ENCODE measurements around the gene MLLT6.

MLLT6 gene

DNA sequence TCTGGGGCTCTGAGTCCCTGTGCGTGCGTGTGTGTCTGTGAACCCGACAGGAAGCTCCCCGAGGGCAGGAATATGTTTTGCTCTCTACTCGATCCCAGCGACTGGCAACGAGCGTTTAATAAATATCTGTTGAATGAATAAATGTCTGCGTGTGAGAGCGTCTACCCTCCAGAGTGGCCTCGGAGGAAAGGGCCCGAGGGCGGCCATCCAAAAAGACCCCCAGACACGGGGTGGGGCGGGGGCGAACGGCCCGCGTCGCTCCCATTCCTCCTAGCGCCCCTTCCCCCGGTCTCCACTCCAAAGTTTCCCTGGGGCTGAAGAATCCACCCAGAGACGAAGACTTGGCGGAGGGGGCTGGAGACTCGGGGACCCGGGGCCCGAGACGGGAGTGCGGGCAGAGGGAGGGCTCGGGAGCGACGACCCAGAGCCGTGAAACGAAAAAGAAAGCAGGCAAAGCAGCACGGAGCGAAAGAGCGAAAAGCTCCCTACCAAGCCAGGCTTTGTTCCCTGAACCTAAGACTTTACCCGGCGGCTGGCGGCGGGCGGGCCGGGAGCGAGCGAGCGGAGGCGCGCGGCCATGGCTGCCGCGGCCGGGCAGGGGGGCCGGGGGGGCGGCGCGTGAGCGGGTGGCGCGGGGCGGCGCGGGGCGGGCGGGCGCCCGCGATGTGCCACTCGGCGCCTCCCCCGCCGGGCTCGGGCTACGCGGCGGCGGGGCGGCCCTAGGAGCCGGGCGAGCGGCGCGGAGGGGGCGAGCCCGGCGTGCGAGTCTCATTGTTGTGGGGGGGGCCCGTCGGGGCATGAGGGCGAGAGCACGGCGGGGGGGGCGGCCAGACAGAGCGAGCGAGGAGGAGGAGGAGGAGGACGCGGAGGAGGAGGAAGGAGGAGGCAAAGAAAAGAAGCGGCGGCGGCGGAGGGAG lies at the start of gene MLLT6:
MLLT6 (plus strand) TSS at position 668 of the 917 bp plus-strand sequence. CDS start 360 bp downstream, outside the sequence.
- in situ Hi-C loops (cut with MboI; ENCODE audit: low sequenced_read_pairs): no loop called here

DNA sequence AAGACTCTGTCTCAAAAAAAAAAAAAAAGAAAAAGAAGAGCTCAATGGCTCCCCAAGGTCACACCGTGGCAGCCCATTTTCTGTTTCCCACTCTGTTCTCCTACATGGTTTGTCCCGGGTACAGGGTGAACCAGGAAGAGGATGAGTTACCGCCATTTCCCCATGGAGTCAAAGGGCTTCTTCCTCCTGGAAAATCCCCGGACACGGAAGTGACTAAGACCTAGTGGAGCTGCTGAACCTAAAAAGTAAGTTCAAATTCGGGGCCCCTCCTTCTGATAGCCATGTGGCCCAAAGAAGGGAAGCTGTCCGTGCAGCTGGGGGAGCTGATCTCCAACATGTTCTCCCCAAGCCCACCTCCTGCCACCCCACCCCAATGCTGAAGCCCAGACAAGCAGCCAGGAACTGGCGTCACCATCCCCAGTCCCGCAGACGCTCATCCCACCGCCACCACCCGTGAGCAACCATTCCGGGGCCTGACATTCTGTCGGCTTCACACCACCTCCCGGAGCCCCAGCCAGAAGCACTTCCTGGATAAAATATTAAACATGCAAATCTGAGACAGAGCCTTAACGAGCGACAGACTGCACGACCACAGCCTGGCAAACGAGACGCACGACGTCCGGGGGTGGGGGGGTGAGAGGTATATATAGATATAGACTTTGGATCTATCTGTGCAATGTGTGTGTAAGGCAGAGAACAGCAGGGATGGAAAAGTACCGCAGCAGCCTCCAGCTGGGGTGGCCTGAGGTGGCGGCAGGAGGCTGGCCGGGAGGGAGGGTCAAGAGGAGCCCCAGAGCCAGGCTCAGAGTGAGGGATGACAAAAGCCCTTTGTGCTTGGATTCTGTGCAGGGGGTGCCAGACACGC lies 47.9 kb upstream of the MLLT6 start:
- in situ Hi-C loops (cut with MboI; ENCODE audit: low sequenced_read_pairs): no loop called here

DNA sequence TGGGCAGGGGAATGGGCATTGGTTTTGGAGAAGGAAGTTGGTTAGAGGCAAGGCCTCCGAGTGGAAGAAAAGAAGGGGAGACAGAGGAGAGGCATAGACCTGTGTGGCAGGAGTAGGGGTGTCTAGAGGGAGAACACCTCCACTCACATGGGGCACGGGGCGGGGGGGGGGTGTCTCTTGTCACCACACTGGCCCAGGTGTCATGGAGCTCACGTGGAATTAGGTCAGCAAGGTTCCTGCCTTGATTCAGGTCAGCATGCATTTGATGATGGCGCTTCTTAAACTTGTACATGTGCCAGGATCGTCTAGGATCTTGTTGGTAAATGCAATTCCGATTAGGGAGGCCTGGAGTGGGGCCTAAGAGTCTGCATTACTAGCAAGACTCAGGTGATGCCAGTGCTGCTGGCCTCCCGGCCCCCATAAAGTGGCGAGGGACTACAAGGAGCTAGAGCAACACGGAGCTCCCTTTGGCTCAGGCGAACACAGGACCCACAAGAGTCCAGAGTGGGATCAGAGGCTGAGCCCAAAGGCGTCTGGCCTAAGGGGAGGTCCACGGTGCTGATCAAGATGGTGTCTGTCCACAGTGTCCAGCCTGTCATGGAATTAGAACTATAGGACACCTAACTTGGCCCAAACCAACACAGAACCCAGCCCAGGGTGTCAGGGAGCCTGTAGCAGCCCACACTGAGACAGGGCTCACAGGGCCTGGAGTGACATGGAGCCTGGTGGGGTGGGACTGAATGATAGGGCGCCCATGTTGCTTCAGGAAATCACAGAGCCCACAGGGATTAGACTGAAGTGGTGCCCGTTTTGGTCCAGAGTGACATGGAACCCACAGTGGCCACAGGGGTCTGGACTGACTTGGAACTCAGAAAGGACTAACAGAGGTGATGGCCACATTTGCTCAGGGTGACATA lies 47.0 kb upstream of the MLLT6 start:
- in situ Hi-C loops (cut with MboI; ENCODE audit: low sequenced_read_pairs): no loop called here

DNA sequence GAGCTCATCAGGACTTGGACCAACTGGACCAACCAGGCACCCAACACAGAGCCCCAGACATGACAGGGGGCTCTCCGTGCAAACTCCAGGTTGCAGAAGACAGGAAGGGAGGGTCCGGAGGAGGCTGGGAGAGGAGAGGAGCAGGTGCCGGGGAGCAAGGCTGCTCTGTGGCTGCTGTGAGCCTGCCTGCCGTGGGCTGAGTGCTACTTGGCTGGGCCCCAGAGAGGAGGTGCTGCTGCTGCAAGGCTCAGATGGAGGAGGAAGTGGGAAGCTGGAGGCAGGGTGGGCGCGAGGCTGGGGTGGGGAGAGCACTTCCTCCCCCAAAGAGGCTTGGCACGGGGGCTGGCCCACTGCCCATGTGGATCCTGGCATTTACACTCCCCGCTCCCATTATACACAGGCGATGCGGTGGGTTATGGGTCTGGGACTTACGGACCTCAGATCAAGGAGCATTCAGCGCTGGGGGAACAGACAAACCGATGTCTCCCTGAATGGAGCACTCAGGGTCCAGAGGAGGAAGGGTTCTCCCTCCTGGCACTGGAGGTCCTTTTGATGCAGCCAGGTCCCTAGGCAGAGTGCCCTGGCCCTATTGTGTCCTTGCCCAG lies 46.2 kb upstream of the MLLT6 start:
- in situ Hi-C loops (cut with MboI; ENCODE audit: low sequenced_read_pairs): no loop called here

DNA sequence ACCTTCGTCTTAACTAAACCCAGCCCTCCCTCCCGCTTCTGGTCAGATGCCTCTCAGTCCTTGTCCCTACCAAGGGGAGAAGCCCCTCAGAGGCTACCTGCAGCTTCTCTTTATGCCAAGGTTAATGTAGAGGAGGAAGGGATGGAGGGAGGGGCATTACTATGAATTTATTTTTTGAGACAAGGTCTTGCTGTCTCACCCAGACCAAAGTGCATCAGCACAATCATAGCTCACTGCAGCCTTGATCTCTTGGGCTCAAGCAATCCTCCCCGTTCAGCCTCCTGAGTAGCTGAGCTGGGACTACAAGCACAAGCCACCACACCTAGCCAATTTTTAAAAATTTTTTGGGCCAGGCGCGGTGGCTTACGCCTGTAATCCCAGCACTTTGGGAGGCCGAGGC lies 45.7 kb upstream of the MLLT6 start:
- in situ Hi-C loops (cut with MboI; ENCODE audit: low sequenced_read_pairs): no loop called here

DNA sequence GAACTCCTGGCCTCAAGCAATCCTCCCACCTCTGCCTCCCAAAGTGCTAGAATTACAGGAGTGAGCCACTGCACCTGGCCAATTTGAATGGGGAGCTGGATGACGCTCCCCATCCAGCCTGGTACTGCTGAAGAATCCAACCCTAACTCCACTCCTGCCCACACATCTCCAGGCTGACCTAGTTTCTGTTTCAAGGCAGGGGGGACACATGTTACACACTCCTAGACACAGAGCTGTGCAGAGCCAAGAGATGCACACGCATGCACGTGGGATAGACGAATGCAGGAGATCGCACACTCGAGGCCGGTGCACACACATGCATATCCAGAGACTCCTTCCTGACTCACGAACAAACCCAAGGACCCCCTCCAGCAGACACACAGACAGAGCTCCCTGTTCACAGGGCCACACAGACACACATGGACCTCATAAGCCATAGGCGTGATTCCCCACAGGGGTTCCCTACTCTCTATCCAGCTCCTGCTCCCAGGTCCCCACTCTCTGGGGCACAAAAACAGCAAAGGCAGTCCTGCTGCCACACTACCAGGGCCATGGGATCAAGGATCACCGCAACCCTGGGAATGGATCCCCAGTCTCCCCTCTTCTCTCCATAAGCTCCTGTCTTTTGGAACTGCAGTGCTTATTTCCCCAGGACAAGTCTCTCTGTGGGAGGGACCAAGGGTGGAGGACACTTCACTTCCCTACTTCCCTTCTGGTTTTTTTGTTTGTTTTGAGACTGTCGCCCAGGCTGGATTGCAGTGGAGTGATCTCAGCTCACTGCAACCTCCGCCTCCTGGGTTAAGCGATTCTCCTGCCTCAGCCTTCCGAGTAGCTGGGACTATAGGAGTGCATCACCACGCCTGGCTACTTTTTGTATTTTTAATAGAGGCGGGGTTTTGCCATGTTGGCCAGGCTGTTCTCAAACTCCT lies 44.7 kb upstream of the MLLT6 start:
- in situ Hi-C loops (cut with MboI; ENCODE audit: low sequenced_read_pairs): loop anchor here (10.0 kb wide), 1 partner anchor 236 kb away; the partner anchor contains the start of gene ARHGAP23

DNA sequence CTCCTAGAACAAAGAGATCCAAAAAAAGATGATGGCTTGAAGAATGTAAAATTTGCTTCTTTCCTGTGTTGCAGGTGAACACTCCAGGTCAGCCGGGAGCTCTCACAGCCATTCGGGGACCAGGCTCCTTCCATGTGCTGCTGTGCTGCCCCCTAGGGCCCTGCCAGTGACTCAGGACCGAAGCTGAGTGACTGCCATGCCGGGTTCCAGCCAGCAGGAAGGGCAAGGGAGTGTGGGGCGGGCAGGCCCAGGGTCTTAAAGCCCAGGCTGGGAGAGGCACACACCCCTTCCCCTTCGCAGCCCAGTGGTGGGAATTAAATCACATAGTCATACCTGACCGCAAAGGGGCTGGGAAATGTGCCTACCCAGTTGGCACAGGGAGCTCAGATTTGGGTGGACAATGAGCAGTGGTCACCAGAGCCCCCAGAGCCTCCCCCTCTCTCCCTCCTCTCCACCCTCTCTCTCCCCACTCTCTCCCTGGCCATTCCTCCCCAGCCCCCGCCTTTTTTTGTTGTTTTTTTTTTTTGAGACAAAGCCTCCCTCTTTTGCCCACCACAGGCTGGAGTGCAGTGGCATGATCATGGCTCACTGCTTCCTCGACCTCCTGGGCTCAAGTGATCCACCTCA lies 41.8 kb upstream of the MLLT6 start:
- in situ Hi-C loops (cut with MboI; ENCODE audit: low sequenced_read_pairs): loop anchor here (10.0 kb wide), 1 partner anchor 238 kb away; the partner anchor contains the start of gene ARHGAP23

DNA sequence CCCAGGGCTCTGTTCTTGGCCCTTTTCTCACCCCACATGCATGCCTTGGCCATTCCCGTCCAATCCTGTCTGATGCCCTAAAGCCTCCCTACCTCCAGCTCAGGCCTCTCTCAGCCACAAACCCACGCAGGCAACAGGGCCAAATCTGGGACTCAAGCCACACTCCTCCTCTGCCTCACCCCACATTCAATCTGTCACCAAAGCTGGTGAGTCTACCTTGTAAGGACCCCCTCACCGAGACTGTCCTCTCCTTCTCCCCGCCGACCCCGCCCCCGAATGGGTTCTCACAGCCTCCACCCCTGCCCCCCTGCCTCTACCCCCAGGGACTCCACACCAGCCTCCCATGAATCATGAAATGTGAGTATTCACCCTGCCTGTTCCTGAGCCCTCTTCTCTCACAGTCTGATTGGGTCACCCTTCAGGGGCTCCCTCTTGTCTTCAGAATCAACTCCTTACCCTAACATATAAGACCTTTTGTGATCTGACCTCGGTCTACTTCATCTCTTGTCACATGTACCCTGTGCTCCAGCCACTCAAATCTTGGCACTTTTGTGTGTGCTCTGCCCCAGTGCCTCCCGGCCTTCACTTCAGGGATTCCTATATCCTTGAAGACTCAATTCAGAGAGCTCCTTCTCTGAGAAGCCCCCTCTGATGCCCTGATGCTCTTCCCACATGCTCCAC lies 41.0 kb upstream of the MLLT6 start:
- in situ Hi-C loops (cut with MboI; ENCODE audit: low sequenced_read_pairs): loop anchor here (10.0 kb wide), 1 partner anchor 239 kb away; the partner anchor contains the start of gene ARHGAP23

DNA sequence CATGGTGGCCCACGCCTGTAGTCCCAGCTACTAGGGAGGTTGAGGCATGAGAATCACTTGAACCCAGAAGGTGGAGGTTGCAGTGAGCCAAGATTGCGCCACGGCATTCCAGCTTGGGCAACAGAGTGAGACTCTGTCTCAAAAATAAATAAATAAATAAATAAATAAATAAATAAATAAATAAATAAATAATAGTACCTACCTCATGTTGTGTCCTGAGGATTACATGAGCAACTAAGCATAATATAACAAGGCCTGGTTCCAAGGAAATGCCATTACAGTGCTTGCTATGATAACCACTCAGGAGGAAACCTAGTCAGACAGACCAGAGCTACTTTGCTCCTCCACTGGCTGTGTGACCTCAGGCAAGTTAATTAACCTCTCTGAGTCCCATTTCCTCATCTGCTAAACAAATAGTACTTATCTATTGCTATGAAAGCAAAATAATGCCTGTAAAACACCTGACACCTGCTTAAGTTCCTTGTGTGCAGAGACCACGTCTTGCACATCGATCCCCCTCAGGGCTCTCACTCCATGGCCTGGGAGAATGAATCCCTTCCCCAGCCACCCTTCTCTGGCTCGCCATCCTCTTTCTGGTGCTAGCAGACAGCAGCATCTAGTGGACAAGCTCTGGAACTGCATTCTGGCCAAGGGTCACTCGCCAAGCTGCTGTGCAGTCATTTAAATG lies 37.8 kb upstream of the MLLT6 start:
- in situ Hi-C loops (cut with MboI; ENCODE audit: low sequenced_read_pairs): loop anchor here (5.0 to 10.0 kb wide), 2 partner anchors 175 to 242 kb away; partner anchors contain the start of gene ARHGAP23

DNA sequence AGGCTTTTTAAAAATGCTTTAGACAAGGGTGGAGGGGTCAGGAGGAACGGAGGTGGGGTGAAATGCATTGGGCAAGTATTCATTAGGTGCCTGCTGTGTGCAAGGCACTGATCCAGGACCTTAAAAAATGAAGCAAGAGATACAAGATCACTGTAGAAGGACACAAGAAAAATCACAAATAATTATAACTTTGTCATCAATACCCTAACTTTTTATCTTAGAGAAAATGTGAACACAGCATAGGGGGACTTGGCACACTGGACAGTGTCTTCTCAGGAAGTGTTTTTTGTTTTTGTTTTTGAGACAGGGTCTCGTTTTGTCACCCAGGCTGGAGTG lies 37.3 kb upstream of the MLLT6 start:
- in situ Hi-C loops (cut with MboI; ENCODE audit: low sequenced_read_pairs): loop anchor here (5.0 to 10.0 kb wide), 2 partner anchors 175 to 243 kb away; partner anchors contain the start of gene ARHGAP23

DNA sequence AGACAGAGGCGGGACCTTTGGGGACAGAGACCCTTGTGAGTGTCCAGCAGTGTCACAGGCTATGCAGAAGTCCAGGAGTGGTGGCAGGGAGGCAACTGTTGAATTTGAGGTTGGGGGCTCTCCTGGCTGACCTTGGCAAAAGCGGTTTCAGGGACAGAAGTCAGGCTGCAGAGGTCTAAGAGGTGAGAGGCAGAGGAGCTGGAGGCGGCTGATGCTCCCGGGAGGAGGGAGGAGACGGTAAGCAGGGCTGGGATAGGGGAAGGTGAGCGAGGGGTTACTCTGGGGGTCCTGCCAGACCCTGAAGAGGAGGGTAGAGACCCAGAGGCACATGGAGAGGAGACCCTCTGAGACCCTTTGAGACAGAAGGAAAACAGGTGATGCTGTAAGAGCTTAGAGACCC lies 35.6 kb upstream of the MLLT6 start:
- in situ Hi-C loops (cut with MboI; ENCODE audit: low sequenced_read_pairs): loop anchor here (5.0 to 10.0 kb wide), 2 partner anchors 177 to 245 kb away; partner anchors contain the start of gene ARHGAP23

DNA sequence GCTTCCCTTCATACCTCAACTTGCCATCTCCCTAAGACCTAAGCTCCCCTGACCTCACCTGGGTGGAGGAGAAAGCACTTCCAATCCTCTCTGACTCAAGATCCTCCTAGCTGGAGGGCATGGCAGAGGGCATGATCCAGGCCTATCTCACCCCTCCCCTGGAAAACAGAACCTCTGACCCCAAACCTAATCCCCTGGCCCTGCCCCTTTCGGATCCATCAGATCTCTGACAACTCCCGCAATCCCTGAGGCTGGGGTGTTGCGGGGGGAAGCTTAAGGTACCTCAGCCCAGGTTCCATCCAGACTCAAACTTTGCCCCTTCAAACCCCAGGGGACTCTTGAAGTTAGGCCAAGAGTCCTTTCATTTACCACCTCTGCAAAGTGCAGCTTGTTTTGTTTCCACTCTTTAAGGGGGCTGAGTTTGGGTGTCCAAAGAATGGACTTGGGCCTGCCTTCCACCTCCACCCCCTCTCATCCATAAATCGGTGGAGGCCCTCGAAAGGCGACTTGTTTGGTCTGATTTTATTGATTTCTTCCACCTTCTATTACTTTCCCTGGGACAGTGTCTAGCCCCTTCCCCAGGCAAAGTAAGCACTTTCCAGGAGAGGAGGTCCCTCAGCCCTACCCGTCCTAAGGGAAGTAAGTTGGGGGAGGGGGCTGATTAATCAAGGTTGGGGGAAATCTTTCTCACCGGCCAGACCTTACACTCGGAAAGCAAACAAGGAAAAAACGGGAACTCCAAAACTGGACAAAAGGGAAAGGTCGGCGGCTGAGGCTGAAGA lies 32.9 kb upstream of the MLLT6 start:
- in situ Hi-C loops (cut with MboI; ENCODE audit: low sequenced_read_pairs): no loop called here

DNA sequence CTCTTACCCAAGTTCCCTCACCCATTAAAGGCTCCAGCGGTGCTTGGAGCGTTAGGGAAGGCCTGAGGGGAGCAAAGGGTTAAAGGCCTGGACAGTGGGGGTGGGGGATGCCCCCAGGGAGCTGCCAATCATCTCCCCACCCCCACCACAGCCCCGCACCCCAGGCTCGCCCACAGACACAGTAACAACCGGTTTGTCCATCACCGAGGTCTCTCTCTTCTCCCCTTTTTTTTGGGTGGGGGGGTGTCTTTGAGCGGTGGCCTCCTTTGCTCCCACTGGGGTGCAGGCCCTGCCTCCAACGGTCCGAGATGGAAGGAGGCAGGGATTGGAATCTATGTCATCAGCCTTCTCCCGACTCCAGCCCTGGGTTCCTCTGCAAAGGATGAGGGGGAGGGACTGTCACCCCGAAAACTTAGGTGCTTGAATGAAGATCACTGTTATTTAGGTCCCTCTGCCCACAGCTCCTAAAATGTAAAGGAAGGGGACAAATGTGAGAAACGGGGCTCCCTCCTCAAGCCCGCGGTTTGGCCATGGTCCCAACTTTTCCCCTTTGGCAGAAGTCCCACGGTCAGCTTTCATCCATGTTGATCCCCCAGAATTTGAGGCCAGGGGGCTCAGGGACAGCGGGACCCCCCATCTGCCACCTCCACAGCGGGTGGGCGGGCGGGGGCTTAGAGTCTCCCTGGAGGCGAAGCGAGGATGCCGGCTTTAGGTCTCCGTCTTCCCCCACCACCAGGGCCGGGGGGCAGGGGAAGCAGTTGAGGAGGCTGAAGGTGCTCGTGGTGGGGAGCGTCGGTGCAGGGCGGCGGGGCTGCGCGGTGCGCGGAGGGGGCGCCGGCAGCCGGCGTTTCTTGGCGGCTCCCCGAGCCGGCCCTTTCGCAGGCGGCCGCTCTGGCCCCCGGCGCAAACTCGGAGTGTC lies 32.0 kb upstream of the MLLT6 start:
- in situ Hi-C loops (cut with MboI; ENCODE audit: low sequenced_read_pairs): no loop called here

DNA sequence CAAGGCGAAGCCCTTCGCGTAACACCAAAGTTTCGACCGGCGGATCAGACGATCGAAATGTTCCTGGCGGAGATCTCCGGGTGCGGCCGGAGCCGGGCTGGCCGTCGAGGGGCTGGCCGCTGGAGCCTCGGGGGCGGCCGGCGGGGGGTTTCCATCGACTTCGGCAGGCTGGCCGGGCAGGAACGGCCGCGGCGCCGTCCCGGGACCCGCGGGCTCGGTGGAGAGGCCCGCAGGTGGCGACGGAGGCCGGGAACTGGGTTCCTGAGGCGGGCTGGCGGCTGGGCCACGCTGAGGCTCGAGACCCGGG lies 31.4 kb upstream of the MLLT6 start:
- in situ Hi-C loops (cut with MboI; ENCODE audit: low sequenced_read_pairs): no loop called here

DNA sequence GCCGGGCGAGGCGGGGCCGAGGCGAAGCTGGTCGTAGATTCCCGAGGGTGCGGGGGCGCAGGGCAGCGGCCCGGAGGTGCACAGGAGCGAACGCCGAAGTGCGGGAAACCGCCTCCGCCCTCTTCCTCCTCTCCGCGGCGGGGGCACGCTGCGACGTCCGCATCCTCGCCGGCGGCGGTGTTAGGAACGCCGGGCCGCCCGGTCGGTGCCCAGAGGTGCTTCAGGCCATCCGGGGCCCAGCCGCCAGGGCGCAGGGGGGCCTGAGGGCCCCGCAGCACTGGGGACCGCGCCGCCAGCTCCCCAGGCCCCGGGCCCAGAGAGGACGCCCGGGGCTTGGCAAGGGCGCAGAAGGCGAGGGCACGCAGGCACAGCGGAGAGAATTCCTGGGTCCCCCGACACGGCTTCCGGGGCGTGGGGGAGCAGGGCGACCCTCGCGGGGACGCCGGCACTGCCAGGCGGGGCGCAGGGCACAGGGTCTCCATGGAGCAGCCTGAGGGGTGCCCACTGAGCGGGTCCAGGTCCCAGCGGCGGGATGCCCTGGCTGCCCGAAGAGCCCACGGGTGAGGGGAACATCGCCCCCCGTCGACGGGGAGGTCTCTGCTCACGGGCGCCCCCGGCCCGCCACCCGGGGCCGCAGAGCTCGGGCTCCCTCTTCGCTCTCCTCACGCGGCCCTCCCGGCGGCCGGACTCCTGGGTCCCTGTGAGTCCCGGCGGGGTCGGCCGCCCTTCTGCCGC lies 30.9 kb upstream of the MLLT6 start:
- in situ Hi-C loops (cut with MboI; ENCODE audit: low sequenced_read_pairs): no loop called here
